HG02763 (cell line): ENCODE data around the gene PTPRZ1.

Source experiments
- ATAC-seq: cut with Tn5 transposase; IDR thresholded peaks from one replicate; pipeline ENCODE4 v1.9.1; 2021; ENCODE audit warnings: mild to moderate bottlenecking, moderate library complexity; ENCODE audit not compliant: unreplicated experiment

PTPRZ1 gene

GRCh38 chr7:122103064-122103463 lies 230.1 kb downstream of the PTPRZ1 start:
- no peak for ATAC-seq
